ENCODE results near the gene TXNDC12. TPM values are rescaled to one million over a fixed set of nuclear protein-coding genes. Genes with fewer than 3 reads are reported as not detected.

The TXNDC12 gene
- polyA plus RNA-seq, 4 donors = 56.4 to 75.4 (median 70.1) TPM

GRCh38 chr1:52002038-52002917 lies 52.7 kb downstream of the TXNDC12 start:
- peak; percentile 61 to 80 (median 78) for DNase-seq (ENCODE audit: low read depth in 4 of 4, low spot score in 3 of 4)

- DNase-seq (ENCODE audit: low read depth in 4 of 4, low spot score in 3 of 4) = no peak
Measured at GRCh38 chr1:51998701-51999100, 56.3 kb downstream of the TXNDC12 start.

GRCh38 chr1:51997974-51998382 lies 57.0 kb downstream of the TXNDC12 start:
- DNase-seq (ENCODE audit: low read depth in 4 of 4, low spot score in 3 of 4) = no peak

GRCh38 chr1:51990478-51990965 lies 64.5 kb downstream of the TXNDC12 start, which contains the start of gene RAB3B:
Gene RAB3B (minus strand): TSS chr1:51990700. CDS start chr1:51977117, 13,583 bp downstream.
- DNase-seq (ENCODE audit: low read depth in 4 of 4, low spot score in 3 of 4) = peak in 3 of 4 donors; percentile 48 to 59 (median 51)

GRCh38 chr1:51989582-51990477 lies 65.2 kb downstream of the TXNDC12 start:
- no peak for DNase-seq (ENCODE audit: low read depth in 4 of 4, low spot score in 3 of 4)

- DNase-seq (ENCODE audit: low read depth in 4 of 4, low spot score in 3 of 4) = no peak
Measured at GRCh38 chr1:51988254-51988653, 66.7 kb downstream of the TXNDC12 start.

- no peak for DNase-seq (ENCODE audit: low read depth in 4 of 4, low spot score in 3 of 4)
Measured at GRCh38 chr1:51986718-51987117, 68.3 kb downstream of the TXNDC12 start.

- no peak for DNase-seq (ENCODE audit: low read depth in 4 of 4, low spot score in 3 of 4)
Measured at GRCh38 chr1:51982161-51982560, 72.8 kb downstream of the TXNDC12 start.

GRCh38 chr1:51981555-51981954 lies 73.4 kb downstream of the TXNDC12 start:
- no peak for DNase-seq (ENCODE audit: low read depth in 4 of 4, low spot score in 3 of 4)

GRCh38 chr1:51978099-51978498 lies 76.9 kb downstream of the TXNDC12 start:
- no peak for DNase-seq (ENCODE audit: low read depth in 4 of 4, low spot score in 3 of 4)

- DNase-seq (ENCODE audit: low read depth in 4 of 4, low spot score in 3 of 4) = no peak
Measured at GRCh38 chr1:51976846-51977602, 78.0 kb downstream of the TXNDC12 start.

- DNase-seq (ENCODE audit: low read depth in 4 of 4, low spot score in 3 of 4) = no peak
Measured at GRCh38 chr1:51973587-51974474, 81.2 kb downstream of the TXNDC12 start.

Other genes starting within 250 kb of the TXNDC12 start
- gene NRDC, start 176.5 kb downstream of the TXNDC12 start, polyA plus RNA-seq (ENCODE audit: insufficient read length in 4 of 4) = 100 to 1,000 TPM; 113 to 173 (median 134) TPM
- 1 to 10 TPM; 1.6 to 5.8 (median 5.0) TPM for gene RAB3B, start 64.5 kb downstream of the TXNDC12 start, polyA plus RNA-seq (ENCODE audit: insufficient read length in 4 of 4)
- gene KTI12, start 21.4 kb downstream of the TXNDC12 start, polyA plus RNA-seq (ENCODE audit: insufficient read length in 4 of 4) = 1 to 10 TPM; 5.6 to 5.9 (median 5.8) TPM
- gene BTF3L4, start 1.1 kb upstream of the TXNDC12 start, polyA plus RNA-seq (ENCODE audit: insufficient read length in 4 of 4) = 10 to 100 TPM; 73.2 to 90.6 (median 82.1) TPM
- 10 to 100 TPM; 30.7 to 40.3 (median 34.9) TPM for gene ZFYVE9, start 86.9 kb upstream of the TXNDC12 start, polyA plus RNA-seq (ENCODE audit: insufficient read length in 4 of 4)